Activated CD8-positive, alpha-beta memory T cell treated with anti-CD3 and anti-CD28 coated beads for 48 hours (primary cell): Measurements from ENCODE around the gene VEGFB.
A peak's percentile ranks its signal among the peaks of the same experiment; 100 is the strongest.

Experiments used
- DNase-seq, 3 experiments: peaks; one replicate each; pipeline ENCODE4 v3.0.0-alpha.2; 2020; ENCODE audit warnings: low read depth in 2 of 3, low spot score in 2 of 3

VEGFB gene, protein sequence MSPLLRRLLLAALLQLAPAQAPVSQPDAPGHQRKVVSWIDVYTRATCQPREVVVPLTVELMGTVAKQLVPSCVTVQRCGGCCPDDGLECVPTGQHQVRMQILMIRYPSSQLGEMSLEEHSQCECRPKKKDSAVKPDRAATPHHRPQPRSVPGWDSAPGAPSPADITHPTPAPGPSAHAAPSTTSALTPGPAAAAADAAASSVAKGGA

DNA sequence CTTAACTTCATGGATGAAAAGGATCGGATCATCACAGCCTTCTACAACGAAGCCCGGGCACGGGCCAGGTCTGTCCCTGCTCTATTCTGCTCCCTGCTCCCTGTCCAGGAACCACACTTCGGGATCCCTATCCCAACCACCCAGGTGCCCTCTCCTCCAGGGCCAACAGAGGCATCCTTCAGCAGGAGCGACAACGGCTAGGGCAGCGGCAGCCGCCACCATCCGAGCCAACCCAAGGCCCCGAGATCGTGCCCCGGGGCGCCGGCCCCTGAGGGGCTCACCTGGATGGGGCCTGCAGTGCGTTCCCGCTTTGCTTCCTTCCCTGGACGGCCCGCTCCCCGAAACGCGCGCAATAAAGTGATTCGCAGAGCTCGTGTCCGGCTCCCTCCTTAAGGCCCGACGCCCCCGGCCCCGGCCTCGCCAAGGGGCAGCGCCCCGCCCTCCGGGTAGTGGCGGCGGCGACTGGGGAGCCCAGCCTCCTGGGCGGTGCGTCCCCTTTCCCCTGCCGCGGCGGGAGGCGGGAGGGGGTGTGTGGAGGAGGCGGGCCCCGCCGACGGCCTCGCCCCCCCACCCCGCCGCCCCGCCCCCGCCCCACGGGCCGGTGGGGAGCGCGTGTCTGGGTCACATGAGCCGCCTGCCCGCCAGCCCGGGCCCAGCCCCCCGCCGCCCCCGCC lies at the start of gene VEGFB:
Gene VEGFB (plus strand): TSS at position 672 of the 674 bp plus-strand sequence. CDS start 250 bp downstream, outside the sequence.
- no peak for DNase-seq

DNA sequence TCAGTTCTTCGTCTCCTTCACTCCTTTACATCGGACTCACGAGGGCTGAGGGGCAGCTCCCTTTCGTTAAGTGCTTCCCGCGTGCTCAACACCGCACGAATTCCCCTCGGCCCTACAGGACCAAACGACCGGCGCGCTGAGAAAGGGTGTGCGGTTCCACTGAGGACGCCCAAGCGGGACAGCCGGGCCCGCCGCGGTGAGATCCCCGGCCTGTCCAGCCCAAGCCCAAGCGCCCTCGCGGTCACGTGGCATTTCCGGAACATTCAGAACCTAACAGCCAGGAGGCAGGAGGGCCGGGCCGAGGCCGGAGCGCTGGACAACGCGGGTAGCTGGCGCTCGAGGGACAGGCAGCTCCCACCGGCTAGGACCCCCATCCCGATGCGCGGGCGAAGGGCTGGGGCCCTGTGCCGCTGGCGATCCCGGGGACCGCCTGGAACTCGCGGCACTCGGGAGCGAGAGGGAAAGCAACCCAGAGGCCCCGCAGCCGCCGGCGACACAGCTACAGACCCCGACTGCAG lies 49.1 kb upstream of the VEGFB start:
- DNase-seq: peak in 1 of 3 experiments; percentile 16

DNA sequence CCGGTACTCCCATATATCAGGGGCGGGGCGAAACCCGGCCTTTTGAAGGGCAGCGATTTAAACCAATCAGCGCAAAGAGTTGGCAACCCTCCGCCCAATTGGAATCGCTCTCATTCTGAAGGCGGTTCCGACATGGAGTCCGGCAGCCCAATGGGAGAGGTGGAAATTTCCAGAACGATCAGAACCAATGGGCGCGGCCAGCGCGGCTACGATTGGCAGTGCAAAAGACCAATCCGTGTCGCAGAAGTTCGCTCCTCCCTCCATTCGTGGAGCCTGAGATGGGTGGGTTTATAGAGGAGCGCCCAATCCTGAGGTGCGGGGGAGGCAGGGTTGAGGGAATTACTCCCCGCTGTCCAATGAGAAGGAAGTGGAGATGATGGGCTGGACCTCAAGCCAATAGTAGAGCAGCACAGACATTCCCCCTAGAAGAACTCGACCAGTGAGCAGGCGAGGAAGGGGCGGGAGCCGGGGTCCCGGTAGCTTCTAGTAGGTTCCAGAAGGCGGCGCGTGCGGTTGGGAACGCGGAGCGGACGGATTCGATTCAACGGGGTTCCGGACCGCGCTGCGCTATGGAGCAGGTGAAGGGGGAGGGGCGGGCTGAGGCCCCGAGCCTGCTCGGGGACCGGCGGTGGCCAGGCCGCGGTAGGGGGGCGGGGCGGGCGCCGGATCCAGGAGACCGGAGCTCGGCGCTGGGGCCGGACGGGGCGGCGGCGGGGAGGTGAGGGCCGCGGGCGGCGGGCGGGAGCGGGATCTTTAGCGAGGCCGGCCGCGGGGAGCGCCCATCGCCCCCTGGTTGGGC lies 48.5 kb upstream of the VEGFB start, which contains the start of gene STIP1:
Gene STIP1 (plus strand): TSS at position 479 of the 799 bp plus-strand sequence. CDS start 91 bp downstream, at position 570.
- peak; percentile 89 to 97 (median 96) for DNase-seq

DNA sequence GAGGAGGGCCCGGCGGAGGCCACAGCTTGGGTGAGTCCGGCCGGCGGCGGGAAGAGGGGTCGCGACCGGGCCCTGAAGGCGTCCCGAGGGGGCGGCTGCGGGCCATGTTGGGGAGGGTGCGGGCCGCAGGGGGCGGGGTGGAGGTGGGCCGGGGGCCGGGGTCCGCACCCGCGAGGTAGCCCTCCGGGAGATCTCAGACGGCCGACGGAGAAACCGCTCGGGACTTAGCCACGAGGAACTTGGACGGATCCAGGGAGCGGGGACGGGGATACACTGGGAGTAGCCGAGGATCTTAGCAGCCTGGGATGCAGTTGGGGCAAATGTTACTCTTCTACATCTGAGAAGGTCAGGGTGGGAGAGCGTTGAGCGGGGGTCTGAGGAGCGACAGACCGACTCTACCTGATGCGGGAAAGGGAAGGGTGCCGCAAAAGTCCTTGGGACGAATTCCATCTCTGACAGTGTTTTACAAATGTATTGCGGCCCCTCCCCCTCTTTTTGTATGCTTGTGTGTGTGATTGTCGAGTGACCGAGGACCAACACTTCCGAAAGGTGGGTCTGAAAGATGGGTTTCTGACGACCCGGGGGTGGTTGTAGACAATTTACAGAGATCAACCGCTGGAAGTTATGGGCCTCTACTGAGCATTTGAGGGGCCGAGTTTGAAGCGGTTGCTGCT lies 47.8 kb upstream of the VEGFB start:
- peak; percentile 31 to 45 (median 33) for DNase-seq

DNA sequence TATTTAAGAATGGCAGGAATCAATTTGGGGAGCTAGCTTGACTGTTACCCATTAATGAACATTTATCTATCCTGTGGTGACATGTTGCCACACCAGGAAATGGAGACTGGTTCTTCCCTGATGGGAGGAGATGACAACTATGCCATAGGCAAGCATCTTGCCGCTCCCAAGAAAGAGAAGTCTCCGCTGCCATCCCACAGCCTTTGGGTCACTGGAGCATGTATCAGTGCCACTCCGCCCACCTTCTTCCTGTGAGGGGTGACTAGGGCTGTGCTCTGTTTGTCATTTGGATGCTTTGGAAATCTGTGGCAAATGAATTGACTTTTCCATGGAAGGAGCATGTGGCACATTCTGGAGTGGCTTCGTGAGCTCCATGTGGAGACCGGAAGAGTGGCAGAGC lies 42.0 kb upstream of the VEGFB start:
- DNase-seq: no peak

DNA sequence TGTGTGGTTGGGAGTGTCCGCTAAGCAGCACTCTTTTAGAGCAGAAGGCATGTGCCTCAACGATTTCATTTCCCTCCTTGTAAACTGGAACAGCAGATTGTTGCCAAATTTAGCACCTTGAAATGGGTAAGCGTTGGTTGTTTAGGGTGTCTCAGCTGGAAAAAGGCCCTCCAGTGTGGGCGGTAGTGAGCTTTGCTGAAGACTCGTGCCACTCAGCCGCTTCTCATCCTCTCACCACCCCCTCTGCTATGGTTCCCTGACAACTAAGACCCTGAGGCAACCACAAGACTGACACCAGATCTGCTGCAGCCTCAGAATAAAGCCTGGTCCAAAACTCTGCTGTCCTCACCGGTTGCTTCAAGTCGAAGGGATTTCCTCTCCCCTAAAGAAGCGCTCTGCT lies 37.8 kb upstream of the VEGFB start:
- no peak for DNase-seq

DNA sequence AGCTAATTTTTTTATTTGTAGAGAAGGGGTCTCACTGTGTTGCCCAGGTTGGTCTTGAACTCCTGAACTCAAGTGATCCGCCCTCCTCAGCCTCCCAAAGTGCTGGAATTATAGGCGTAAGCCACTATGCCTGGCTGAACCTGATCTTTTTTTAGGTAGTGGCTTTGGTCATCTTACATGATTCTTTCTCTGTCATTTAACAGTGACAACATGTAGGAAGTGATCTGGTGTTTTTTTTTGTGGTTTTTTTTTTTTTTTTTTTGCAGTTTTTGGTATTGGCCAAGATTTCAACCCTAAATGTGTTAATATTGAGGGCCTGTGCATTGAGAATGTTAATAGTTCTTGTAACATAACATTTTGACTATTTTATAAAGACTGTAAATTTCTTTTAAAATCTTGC lies 35.9 kb upstream of the VEGFB start:
- DNase-seq: no peak

DNA sequence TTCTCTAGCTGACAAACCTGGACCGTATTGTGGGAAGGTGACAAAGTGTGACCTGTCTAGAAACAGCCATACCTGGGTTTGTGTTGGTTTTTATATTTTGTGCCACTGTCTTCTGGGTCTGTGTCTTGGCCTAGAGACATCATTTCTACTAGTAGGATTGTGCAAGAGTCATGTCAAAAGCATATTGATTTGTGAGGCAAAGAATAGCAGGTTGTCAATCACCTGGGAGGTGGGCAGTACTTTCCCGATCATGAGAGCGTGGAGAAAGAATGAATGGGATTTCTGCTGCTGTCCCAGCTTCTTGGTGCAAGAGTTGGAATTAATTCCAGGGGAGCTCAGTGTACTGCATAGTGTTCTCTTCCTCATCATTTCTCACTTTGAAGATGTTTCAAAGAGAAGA lies 32.8 kb upstream of the VEGFB start:
- no peak for DNase-seq

DNA sequence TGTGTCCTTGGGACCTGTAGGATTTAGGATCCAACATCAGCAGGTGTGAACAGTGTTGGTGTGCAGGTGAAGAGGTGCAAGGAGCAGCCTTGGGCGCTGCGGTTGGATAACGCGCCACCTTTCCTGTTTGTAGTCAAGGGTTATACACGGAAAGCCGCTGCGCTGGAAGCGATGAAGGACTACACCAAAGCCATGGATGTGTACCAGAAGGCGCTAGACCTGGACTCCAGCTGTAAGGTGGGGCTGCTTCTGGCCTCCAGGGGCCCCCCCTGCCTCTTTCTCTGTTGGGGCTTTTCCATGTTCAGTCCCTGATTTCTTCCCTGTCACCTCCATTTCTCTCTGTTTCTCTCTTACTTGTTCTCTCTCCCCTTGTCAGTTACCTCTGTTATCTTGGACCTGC lies 31.4 kb upstream of the VEGFB start:
- DNase-seq: no peak

DNA sequence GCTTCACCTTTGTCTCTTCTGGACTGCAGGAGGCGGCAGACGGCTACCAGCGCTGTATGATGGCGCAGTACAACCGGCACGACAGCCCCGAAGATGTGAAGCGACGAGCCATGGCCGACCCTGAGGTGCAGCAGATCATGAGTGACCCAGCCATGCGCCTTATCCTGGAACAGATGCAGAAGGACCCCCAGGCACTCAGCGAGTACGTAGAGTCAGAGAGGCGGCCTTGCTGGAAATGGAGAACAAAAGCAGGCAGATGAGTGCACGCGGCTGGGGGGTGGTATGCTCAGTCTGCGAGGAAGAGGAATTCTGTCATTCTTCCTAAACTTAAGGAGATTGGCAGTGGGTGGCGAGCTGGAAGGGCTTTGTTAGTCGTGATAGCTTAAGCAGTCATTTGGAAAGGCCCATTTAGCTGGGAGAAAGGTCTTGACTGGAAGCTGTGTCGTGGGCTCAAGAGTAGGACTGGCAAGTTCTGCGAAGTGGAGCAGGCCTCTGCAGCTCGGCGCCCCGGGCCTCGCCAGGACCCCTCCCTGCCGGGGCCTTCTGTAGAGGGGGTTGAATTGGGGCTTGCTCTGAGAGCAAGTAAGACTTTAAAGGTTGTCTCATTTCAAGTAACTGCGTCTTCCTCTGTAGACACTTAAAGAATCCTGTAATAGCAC lies 30.8 kb upstream of the VEGFB start:
- no peak for DNase-seq

DNA sequence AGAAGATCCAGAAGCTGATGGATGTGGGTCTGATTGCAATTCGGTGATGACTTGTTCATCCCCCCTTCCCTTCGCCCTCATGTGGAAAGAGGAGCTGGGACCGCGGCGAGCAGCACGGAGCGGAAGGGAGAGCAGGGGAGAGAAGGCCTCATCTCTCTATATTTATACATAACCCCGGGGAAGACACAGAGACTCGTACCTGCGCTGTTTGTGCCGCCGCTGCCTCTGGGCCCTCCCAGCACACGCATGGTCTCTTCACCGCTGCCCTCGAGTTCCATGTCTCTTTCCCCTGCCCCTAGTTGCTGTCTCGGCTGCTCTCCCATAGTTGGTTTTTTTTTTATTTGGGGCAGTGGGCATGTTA lies 30.3 kb upstream of the VEGFB start:
- DNase-seq: no peak

DNA sequence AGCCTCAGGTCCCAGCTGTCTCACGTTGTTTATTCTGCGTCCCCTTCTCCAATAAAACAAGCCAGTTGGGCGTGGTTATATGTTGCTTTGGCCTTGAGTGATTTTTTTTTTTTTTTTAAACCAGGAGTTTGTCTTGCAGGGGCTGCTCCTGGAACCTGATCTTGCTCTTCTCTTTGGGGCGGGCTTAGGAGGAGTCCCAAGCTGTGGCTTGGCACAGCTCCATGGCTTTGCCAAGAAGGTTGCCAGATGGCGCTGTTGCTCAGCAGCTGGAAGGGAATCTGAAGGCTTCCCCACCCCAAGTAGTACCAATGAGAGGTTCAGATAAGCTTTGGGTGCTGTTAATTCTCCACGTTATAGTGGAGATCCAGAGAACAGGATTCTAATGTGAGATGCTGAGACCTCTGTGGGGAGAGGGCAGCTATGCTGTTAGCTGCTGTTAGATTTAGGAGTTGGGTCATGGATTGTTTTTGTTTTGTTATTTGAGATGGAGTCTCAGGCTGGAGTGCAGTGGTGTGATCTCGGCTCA lies 29.9 kb upstream of the VEGFB start:
- DNase-seq: no peak

DNA sequence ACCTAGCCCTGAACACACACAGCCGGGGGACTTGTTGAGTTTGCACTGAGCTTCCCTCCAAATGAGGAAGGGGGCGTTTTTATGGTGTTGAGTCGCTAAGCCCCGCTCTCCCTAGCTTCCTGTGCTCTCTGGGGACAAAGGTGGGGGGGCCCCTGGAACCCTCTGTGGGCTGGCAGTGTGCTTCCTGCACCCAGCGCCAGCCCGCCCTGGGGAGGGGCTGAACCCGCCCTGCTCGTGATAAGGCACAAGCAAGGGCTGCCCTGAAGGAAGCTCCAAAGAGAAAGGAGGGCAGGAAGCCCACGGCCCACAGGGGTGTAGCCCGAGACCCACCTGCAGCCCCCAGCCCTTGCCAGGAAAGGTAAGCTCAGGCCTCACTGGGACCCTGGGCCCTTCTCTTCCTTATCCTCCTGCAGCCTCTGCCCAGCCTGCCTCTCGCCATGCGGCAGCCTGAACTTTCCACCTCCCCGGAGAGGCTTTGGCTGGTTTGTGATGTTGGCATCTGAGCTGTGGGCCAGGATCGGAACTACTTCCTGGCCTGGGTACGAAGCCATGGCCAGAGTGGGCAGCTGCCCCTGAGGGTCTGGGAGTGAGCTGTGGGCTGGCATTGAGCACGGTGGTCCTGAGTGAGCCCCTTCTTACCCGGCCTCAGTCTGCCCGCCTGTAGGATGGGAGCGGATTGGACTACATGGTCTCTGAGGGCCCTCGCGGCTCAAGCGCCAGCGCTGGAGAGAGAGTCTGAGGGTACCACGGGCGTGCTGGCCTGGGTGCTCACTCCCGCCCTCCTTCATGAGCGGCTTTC lies 27.7 kb upstream of the VEGFB start, which contains the start of gene FERMT3:
Gene FERMT3 (plus strand): TSS at position 265 of the 799 bp plus-strand sequence. CDS start 644 bp downstream, outside the sequence.
- peak in 2 of 3 experiments; percentile 52 to 63 for DNase-seq

DNA sequence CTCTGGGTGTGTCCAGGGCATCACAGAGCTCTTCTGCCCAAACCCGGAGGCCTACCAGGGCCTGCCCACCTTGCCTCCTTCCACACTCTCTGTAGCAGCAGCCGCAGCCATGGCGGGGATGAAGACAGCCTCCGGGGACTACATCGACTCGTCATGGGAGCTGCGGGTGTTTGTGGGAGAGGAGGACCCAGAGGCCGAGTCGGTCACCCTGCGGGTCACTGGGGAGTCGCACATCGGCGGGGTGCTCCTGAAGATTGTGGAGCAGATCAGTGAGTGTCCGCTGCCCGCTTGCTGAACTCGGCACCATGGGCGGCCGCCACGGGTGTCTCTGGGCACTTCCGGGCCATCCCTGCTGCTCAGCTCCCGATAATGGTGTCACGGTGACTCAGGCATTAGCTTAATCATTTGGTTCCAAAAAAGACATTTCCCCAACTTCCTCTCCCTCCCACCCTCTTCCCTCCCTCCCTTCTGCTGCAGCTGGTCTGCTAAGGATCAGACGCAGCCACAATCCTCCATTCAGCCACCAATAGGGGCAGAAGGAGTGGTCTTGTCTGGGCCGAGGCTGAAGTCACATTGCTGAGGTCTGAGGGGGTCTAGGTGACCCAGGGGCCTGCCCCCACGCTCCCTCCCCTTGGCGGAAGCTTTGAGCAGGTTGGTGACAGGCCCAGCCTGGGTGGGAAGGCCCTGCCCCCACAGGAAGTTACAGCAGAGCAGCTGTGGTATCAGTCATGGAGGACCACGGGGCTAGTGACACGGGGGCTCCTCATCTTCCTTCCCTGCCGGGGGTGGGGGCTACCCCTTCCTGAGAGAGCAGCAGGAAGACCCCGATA lies 26.9 kb upstream of the VEGFB start:
- peak in 2 of 3 experiments; percentile 61 to 79 for DNase-seq

DNA sequence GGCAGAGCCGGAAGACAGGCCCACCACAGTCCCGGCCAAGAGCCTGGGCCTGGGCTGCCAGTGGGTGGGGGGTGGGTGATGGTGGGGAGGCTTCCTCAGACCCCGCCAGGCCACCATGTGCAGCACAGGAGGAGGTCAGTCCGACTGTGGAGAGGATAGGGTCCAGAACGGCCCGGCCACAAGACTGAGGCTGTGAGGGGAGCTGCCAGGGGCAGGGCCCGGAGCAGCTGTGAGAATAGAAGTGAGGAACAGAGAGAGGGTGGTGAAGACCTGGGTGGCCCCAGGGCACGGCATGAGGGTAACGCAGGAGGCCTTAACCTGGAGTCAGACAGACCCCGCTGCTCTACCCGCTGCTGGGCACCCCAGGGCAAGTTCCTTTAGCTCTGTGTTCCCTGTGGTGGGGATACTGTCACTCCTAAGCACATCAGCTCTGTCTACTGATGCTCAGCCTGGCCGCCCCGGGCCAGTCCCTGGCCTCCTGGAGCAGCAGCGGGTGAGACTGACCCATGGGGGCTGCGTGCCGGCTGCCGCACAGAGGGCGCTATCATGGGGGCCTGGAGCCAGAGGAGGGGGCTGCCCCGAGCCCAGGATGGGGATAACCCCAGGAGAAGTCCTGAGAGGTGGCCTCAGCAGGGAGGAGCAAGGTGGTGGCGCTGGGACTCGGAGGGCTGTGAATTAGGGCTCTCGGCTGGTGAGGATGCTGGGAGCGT lies 26.1 kb upstream of the VEGFB start:
- DNase-seq: no peak

DNA sequence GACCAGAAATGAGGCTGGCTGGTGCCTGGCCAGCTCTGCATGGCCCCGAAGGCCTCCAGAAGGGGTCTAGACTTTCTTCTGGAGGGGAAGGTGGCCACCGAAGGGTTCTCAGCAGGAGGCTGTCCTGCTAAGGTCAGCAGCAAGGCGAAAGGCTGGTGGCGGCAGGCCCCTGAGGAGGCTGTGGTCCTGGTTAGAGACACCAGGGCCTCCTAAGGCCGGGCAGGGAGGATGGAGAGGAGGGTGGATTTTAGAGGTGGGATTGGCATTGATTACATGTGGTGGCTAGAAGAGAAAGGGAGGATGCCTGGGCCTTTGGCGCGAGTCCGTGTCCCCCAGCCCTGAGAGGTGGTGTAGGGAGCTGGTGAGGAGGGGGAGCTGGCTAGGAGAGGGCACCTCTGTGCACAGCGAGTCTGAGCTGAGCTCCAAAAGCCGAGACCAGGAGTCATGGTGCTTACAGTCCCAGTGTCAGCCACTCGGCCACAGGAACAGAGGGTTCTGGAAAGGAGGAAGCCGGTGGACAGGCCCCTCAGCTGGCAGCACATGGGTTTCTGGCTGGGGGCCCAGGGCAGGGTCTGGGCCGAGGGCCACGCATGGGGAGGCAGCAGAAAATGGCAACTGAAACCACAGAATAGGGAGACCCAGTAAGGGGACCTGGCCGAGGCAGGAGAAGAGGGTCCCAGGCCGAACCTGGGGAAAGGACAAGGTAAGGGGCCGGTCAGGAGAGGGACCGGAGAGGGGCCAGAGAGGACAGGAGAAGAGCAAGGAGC lies 25.4 kb upstream of the VEGFB start:
- no peak for DNase-seq

DNA sequence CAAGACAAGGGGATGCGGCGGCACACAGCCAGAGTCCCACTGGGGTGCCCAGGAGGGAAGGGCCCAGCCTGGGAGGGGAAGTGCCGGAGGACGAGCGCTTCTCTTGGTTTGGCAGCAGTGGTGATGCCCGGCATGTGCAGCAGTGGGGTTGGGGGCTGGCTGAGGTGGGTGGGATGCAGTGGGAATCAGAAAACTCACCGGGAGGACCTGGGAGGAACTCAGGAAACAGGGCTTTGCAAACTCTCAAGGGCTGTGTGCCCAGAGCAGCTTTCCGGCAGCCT lies 24.9 kb upstream of the VEGFB start:
- DNase-seq: no peak
